ENCODE measurements around the gene AKNAD1.
"Not testable (repeated sequence)": the region's sequence is repeated elsewhere in the genome, so short reads cannot be mapped to it uniquely, and the experiment has no call there.

The AKNAD1 gene

GRCh38 chr1:108791790-108792189 is 65.1 kb downstream of the AKNAD1 start:
- no peak for DNase-seq (ENCODE audit: low read depth)
- TF ChIP-seq CTCF (conservative IDR thresholded peaks at IDR 0.05; ENCODE audit: low read length) = no peak
- no peak overlapping the region for H3K4me3 ChIP-seq (ENCODE audit: low read length)

DNA sequence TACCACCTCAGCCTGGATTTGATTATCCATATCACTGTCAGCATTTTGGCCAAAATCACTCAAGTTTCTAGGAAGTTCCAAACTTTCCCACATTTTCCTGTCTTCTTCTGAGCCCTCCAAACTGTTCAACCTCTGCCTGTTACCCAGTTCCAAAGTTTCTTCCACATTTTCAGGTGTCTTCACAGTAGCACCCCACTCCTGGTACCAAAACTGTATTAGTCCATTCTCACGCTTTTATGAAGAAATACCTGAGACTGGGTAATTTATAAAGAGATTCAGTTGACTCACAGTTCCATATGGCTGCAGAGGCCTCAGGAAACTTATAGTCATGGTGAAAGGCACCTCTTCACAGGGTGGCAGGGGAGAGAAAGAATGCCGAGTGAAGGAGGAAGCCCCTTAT is 71.0 kb downstream of the AKNAD1 start:
- no peak overlapping the region for H3K4me3 ChIP-seq (ENCODE audit: low read length)
- DNase-seq (ENCODE audit: low read depth) = no peak
- no peak for TF ChIP-seq CTCF (conservative IDR thresholded peaks at IDR 0.05; ENCODE audit: low read length)

DNA sequence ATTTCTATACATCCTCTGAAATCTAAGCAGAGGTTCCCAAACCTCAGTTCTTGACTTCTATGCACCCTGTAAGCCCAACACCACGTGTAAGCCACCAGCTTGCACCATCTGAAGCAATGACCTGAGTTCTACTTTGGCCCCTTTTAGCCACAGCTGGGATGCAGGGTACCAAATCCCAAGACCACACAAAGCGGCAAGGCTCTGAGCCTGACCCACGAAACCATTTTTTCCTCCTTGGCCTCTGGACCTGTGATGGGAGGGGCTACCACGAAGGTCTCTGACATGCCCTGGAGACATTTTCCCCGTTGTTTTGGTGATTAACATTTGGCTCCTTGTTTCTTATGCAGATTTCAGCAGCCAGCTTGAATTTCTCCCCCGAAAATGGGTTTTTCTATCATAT is 71.6 kb downstream of the AKNAD1 start:
- no peak for DNase-seq (ENCODE audit: low read depth)
- no peak overlapping the region for H3K4me3 ChIP-seq (ENCODE audit: low read length)
- TF ChIP-seq CTCF (conservative IDR thresholded peaks at IDR 0.05; ENCODE audit: low read length) = no peak

DNA sequence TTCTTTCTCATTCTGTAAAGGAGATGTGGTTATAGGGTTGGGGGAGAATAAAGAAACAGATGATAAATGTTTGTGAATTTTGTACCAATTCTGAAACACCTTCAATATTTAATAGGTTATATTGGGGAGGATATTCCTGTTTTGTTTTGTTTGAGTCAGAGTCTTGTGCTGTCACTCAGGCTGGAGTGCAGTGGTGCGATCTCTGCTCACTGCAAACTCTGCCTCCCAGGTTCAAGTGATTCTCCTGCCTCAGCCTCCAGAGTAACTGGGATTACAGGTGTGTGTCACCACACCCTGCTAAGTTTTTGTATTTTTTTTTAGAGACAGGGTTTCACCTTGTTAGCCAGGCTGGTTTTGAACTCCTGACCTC is 75.3 kb downstream of the AKNAD1 start:
- DNase-seq (ENCODE audit: low read depth); H3K4me3 ChIP-seq (ENCODE audit: low read length): not testable (repeated sequence)

GRCh38 chr1:108780937-108781574 is 75.8 kb downstream of the AKNAD1 start:
- DNase-seq (ENCODE audit: low read depth) = no peak
- no peak for TF ChIP-seq CTCF (conservative IDR thresholded peaks at IDR 0.05; ENCODE audit: low read length)
- H3K4me3 ChIP-seq (ENCODE audit: low read length) = no peak overlapping the region

- no peak for DNase-seq (ENCODE audit: low read depth)
- H3K4me3 ChIP-seq (ENCODE audit: low read length) = no peak overlapping the region
- TF ChIP-seq CTCF (conservative IDR thresholded peaks at IDR 0.05; ENCODE audit: low read length) = no peak
Observed at GRCh38 chr1:108779455-108779854, 77.4 kb downstream of the AKNAD1 start.

DNA sequence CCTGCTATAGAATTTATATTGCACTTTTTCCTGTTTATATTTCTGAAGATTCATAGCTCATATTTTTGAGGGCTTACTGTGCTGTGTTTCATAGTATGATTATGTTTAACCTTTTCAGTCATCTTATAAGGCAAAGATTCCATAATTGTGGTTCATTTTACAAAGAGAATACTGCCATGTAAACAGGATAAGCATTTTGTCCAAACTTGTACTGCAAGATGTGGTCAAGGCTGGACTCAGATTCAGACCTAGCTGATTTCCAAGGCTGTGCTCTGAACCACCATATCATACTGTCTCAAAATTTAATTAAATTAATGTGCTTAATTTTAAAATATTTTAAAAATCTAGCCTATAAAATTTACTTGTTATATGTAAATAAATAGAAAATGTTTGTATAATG is 79.1 kb downstream of the AKNAD1 start:
- H3K4me3 ChIP-seq (ENCODE audit: low read length) = no peak overlapping the region
- no peak for DNase-seq (ENCODE audit: low read depth)
- no peak for TF ChIP-seq CTCF (conservative IDR thresholded peaks at IDR 0.05; ENCODE audit: low read length)

DNA sequence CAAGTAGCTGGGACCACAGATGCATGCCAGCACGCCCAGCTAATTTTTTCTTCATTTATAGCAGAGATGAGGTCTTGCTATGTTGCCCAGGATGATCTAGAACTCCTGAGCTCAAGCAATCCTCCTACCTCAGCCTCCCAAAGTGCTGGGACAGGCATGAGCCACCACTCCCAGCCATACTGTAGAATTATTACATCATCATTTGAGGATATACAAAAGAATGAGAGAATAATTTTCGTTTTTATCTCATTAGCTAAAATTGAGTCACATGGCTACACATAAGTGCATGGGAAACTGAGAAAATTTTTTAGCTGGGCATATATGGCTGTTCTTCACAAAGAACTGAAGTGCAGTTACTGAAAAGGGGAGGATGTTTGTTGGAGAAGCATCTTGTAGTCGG is 89.2 kb downstream of the AKNAD1 start:
- DNase-seq (ENCODE audit: low read depth) = no peak
- H3K4me3 ChIP-seq (ENCODE audit: low read length) = no peak overlapping the region
- TF ChIP-seq CTCF (conservative IDR thresholded peaks at IDR 0.05; ENCODE audit: low read length) = no peak
